Hepatocyte (in vitro differentiated cells): Measurements from ENCODE around the gene ARHGAP6. TPM values are rescaled to one million over a fixed set of nuclear protein-coding genes. Genes with fewer than 3 reads are reported as not detected.

Experiments used
- DNase-seq: peaks from one replicate; pipeline ENCODE4 v3.0.0-alpha.2; 2016; ENCODE audit warnings: low spot score
- H2AFZ ChIP-seq: fragments of 200-600 bp; sonication (generic); 2 replicates; pipeline ENCODE4 v1.6.0; 2016; ENCODE audit warnings: antibody characterized with exemption, mild to moderate bottlenecking
- H3K27ac ChIP-seq: fragments of 200-600 bp; sonication (generic); 2 replicates; pipeline ENCODE4 v1.5.1; 2016; ENCODE audit warnings: mild to moderate bottlenecking
- H3K27me3 ChIP-seq: fragments of 200-600 bp; sonication (generic); 2 replicates; pipeline ENCODE4 v1.6.1; 2016
- H3K36me3 ChIP-seq: fragments of 200-600 bp; sonication (generic); replicated peaks from 2 replicates; pipeline ENCODE4 v1.5.1; 2016; ENCODE audit warnings: low read depth; ENCODE audit not compliant: insufficient read depth
- H3K4me1 ChIP-seq: fragments of 200-600 bp; sonication (generic); 2 replicates; pipeline ENCODE4 v1.5.1; 2016; ENCODE audit warnings: mild to moderate bottlenecking, moderate library complexity; ENCODE audit not compliant: insufficient read depth
- H3K4me2 ChIP-seq: fragments of 200-600 bp; sonication (generic); 2 replicates; pipeline ENCODE4 v1.6.0; 2016
- H3K4me3 ChIP-seq: fragments of 200-600 bp; sonication (generic); 2 replicates; pipeline ENCODE4 v1.5.1; 2016; ENCODE audit warnings: mild to moderate bottlenecking
- H3K79me2 ChIP-seq: fragments of 200-600 bp; sonication (generic); 2 replicates; pipeline ENCODE4 v1.6.0; 2017; ENCODE audit warnings: mild to moderate bottlenecking
- H3K9me2 ChIP-seq: fragments of 200-600 bp; sonication (generic); replicated peaks from 2 replicates; pipeline ENCODE4 v1.6.0; 2017; ENCODE audit warnings: mild to moderate bottlenecking; ENCODE audit not compliant: insufficient read depth
- H3K9me3 ChIP-seq: fragments of 200-600 bp; sonication (generic); 2 replicates; pipeline ENCODE4 v1.5.1; 2016; ENCODE audit warnings: low read depth, mild to moderate bottlenecking
- H4K20me1 ChIP-seq: fragments of 200-600 bp; sonication (generic); 2 replicates; pipeline ENCODE4 v1.6.0; 2016; ENCODE audit warnings: mild to moderate bottlenecking; ENCODE audit not compliant: insufficient read depth, poor library complexity, severe bottlenecking
- EZH2 ChIP-seq: fragments of 200-600 bp; sonication (generic); IDR thresholded peaks from 2 replicates; pipeline ENCODE4 v1.6.1; 2016; ENCODE audit warnings: antibody characterized with exemption, mild to moderate bottlenecking, borderline replicate concordance
- EZH2phosphoT487 ChIP-seq: fragments of 200-600 bp; sonication (generic); IDR thresholded peaks from one replicate; pipeline ENCODE4 v1.6.1; 2018; ENCODE audit warnings: antibody characterized with exemption, mild to moderate bottlenecking, low read depth, moderate library complexity; ENCODE audit not compliant: unreplicated experiment, severe bottlenecking
- WGBS: methylation state at CpG from one replicate; pipeline ENCODE4 v1.1.6; 2016; ENCODE audit warnings: low lambda C conversion rate; ENCODE audit errors: missing lambda C conversion rate; 5-methylcytosine and 5-hydroxymethylcytosine counted together
- polyA plus RNA-seq: library from polyadenylated mRNA; unstranded; fragments of >200 nt; fragmentation: Nextera tagmentation; extraction: Ambion mirVana; gene quantifications from 2 replicates; pipeline ENCODE4 v1.2.1, GENCODE V29; 2016
- total RNA-seq: library from RNA; depleted of rRNA; stranded (reverse); fragments of >200 nt; gene quantifications from 2 replicates; pipeline ENCODE4 v1.2.3, GENCODE V29; 2014
- TF ChIP-seq, protein P1 (sequence below): fragments of 200-600 bp; sonication (generic); IDR thresholded peaks from 2 replicates; pipeline ENCODE4 v1.5.1; 2016; ENCODE audit warnings: antibody characterized with exemption, mild to moderate bottlenecking; ENCODE audit not compliant: poor library complexity

ARHGAP6 gene
- total and polyA plus RNA-seq, 2 experiments from 2014 or later = 4.9 to 6.9 TPM

DNA sequence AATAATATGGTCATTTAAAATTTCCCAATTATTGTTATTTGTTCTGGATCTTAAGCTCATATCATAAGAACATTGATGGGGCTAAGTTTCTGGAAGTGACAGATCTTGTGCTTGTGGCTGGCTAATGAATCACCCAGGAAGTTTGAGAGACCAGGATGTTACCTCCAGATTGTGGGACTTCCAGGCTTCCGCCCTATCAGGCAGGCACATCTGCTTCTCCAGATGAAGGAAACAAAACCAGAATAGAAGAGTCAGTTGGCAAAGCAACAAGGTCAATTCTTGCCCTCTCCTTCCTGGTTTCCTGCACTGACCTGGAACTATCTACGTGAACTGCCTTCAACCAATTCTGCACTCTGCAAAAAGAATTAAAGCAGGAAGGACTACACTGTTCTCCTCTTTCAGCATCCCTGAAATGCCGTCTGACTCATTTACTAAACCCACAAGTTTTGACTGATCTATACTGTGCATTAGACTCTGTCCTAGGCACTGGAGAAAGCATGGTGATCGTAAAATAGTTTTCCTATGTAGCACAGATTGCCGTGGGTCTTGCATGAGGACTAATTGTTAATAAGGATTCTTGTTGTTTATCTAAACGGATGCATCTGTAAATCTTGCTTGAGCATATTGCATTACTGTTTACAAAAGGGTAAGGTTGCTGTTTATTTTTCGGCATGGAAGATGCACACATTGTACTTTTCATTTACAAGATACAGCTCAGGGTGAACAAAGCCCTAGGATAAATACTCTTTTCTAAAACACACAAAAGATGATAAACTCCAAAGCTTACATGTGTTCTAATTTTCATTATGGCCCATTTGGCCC lies 297.9 kb downstream of the ARHGAP6 start:
- Histone ChIP-seq H4K20me1 (no peaks in the 10 kb centered on the region), H3K9me2 (no peaks in the 10 kb centered on the region), H3K9me3 (no peaks in the 10 kb centered on the region), H3K27me3 (no peaks in the 10 kb centered on the region), H3K4me2 (no peak overlapping the region), H3K4me3 (no peak overlapping the region), H2AFZ (no peak overlapping the region), H3K27ac (peak overlapping the region; percentile 14), H3K36me3 (no peaks in the 10 kb centered on the region), H3K4me1 (no peaks in the 10 kb centered on the region), H3K79me2 (no peaks in the 10 kb centered on the region)
- 62% methylated on average over 7 of the region's 7 CpGs for WGBS
- TF ChIP-seq, protein P1, sequence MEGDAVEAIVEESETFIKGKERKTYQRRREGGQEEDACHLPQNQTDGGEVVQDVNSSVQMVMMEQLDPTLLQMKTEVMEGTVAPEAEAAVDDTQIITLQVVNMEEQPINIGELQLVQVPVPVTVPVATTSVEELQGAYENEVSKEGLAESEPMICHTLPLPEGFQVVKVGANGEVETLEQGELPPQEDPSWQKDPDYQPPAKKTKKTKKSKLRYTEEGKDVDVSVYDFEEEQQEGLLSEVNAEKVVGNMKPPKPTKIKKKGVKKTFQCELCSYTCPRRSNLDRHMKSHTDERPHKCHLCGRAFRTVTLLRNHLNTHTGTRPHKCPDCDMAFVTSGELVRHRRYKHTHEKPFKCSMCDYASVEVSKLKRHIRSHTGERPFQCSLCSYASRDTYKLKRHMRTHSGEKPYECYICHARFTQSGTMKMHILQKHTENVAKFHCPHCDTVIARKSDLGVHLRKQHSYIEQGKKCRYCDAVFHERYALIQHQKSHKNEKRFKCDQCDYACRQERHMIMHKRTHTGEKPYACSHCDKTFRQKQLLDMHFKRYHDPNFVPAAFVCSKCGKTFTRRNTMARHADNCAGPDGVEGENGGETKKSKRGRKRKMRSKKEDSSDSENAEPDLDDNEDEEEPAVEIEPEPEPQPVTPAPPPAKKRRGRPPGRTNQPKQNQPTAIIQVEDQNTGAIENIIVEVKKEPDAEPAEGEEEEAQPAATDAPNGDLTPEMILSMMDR = no peak
- TF ChIP-seq EZH2 (no peak), EZH2phosphoT487 (no peak)
- no peak for DNase-seq

DNA sequence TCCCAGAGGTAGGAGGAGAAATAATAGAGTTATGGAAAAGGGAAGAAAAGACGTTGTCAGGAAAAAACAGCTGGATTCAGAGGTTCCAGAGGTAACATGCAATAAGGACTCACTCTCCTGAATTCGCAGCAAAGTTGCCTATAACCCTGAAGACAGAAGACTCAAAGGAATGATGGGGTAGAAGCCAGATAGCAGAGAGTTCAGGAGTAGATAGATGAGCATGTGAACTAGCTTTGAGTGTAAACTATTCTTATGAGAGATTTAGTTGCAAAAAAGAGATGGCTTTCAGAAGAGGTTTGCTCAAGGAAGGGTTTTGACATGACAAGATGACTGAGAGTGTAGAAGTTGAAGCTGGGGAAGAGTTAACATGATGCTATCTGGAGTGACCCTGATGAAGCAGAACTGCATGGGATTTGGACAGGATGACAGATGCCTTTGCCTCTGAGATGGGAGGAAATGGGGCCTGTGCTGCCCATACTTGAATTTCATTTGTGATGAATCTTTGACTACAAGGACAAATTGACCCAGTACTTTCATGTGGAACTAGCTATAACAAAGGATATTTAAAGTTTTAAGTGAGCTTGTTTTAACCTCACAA lies 298.6 kb downstream of the ARHGAP6 start:
- H3K4me3 ChIP-seq = no peak overlapping the region
- no peaks in the 10 kb centered on the region for H3K79me2 ChIP-seq
- no peaks in the 10 kb centered on the region for H3K9me3 ChIP-seq
- H3K9me2 ChIP-seq = no peaks in the 10 kb centered on the region
- peak overlapping the region; percentile 14 for H3K27ac ChIP-seq
- H4K20me1 ChIP-seq = no peaks in the 10 kb centered on the region
- DNase-seq = no peak
- WGBS = 69% methylated on average over 2 of the region's 2 CpGs
- no peaks in the 10 kb centered on the region for H3K27me3 ChIP-seq
- TF ChIP-seq EZH2phosphoT487 = no peak
- TF ChIP-seq EZH2 = no peak
- TF ChIP-seq, protein P1 = no peak
- H3K36me3 ChIP-seq = no peaks in the 10 kb centered on the region
- no peak overlapping the region for H3K4me2 ChIP-seq
- no peaks in the 10 kb centered on the region for H3K4me1 ChIP-seq
- no peak overlapping the region for H2AFZ ChIP-seq

DNA sequence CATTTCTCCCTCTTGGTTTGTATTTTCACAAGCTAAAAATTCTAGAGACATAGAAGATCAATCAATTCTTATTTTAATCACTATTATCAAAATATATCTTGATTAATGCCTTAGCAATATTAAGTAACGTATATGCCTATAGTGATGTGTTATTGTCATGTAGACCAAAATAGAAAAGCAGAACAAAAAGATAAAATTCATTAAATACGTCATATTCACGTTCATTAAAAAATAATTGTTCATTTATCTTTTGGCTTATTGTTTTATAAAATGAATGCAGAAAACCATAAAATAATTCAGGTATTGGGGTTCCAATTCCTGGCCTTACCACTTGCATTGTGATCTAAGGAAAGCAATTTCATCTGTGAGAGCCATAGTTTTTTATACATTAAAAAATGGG lies 300.3 kb downstream of the ARHGAP6 start:
- Histone ChIP-seq H3K27ac (no peak overlapping the region), H3K9me3 (no peaks in the 10 kb centered on the region)
- 71% methylated on average over 3 of the region's 3 CpGs for WGBS

More for the DNA sequence above, 300.3 kb downstream of the ARHGAP6 start:
- Histone ChIP-seq H3K4me2 (no peak overlapping the region), H2AFZ (no peak overlapping the region), H3K27me3 (no peaks in the 10 kb centered on the region), H3K4me1 (no peaks in the 10 kb centered on the region), H3K79me2 (no peaks in the 10 kb centered on the region), H3K4me3 (no peak overlapping the region), H4K20me1 (no peaks in the 10 kb centered on the region), H3K9me2 (no peaks in the 10 kb centered on the region), H3K36me3 (no peaks in the 10 kb centered on the region)
- DNase-seq = no peak
- TF ChIP-seq EZH2phosphoT487 = no peak
- TF ChIP-seq EZH2 = no peak
- TF ChIP-seq, protein P1 = no peak
